Ishikawa (cell line): Measurements from ENCODE around the gene KLHDC7B.

Source experiments
- CEBPB ChIP-seq: IDR thresholded peaks from 2 replicates; pipeline ENCODE4 v1.6.1; 2012
- CREB1 ChIP-seq: IDR thresholded peaks from 2 replicates; pipeline ENCODE4 v1.6.1; 2012; ENCODE audit warnings: low read depth
- EGR1 ChIP-seq: IDR thresholded peaks from 2 replicates; pipeline ENCODE4 v1.6.1; 2012
- EP300 ChIP-seq: IDR thresholded peaks from 2 replicates; pipeline ENCODE4 v1.6.1; 2012; ENCODE audit warnings: borderline replicate concordance
- FOXM1 ChIP-seq: IDR thresholded peaks from 2 replicates; pipeline ENCODE4 v1.6.1; 2012; ENCODE audit warnings: low read depth, borderline replicate concordance
- MAX ChIP-seq: IDR thresholded peaks from 2 replicates; pipeline ENCODE4 v1.6.1; 2012
- NFIC ChIP-seq: IDR thresholded peaks from 2 replicates; pipeline ENCODE4 v1.6.1; 2012
- RAD21 ChIP-seq: IDR thresholded peaks from 2 replicates; pipeline ENCODE4 v1.6.1; 2012; ENCODE audit warnings: low read depth
- REST ChIP-seq: IDR thresholded peaks from 2 replicates; pipeline ENCODE4 v1.6.1; 2012; ENCODE audit warnings: low read depth, mild to moderate bottlenecking
- TAF1 ChIP-seq: IDR thresholded peaks from 2 replicates; pipeline ENCODE4 v1.6.1; 2012; ENCODE audit warnings: low read depth, mild to moderate bottlenecking
- TCF12 ChIP-seq: IDR thresholded peaks from 2 replicates; pipeline ENCODE4 v1.6.1; 2012; ENCODE audit warnings: low read depth
- TEAD4 ChIP-seq: IDR thresholded peaks from 2 replicates; pipeline ENCODE4 v1.6.1; 2012
- USF1 ChIP-seq: IDR thresholded peaks from 2 replicates; pipeline ENCODE4 v1.6.1; 2012
- YY1 ChIP-seq: IDR thresholded peaks from 2 replicates; pipeline ENCODE4 v1.6.1; 2012; ENCODE audit warnings: low read depth
- ZBTB7A ChIP-seq: IDR thresholded peaks from 2 replicates; pipeline ENCODE4 v1.6.1; 2012; ENCODE audit warnings: low read depth

The KLHDC7B gene

GRCh38 chr22:50568626-50569025 is 22.9 kb downstream of the KLHDC7B start:
- no peak for TF ChIP-seq TEAD4

DNA sequence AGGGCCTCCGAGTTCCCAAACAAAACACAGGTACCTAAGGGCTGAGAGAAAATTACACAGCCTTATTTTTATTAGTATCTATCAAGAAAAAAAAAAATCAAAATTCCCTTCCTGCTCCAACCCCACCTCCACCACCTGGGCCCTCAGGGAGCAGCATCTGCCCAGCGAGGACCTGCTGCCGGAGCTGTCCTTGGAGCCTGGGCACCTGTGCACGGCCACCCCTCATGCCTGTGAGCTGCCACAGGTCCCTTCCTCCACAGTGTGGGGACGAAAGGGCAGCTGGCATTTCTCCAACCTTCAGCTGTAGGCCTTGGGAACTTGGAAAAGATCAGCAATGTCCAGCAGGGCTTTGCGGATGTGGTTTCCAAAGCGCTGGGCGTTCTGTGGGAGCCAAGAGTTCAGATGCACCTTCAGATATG is 23.4 kb downstream of the KLHDC7B start:
- TF ChIP-seq TCF12 (no peak), YY1 (no peak), NFIC (no peak)

- TF ChIP-seq TCF12: no peak
- TF ChIP-seq RAD21: no peak
- 0 out of 2 replicates have a peak, but pooled peaks have one; percentile 17 for TF ChIP-seq MAX
- no peak for TF ChIP-seq ZBTB7A
- no peak for TF ChIP-seq EP300
- no peak for TF ChIP-seq CREB1
- TF ChIP-seq FOXM1: no peak
- TF ChIP-seq YY1: no peak
- no peak for TF ChIP-seq CEBPB
- no peak for TF ChIP-seq USF1
- no peak for TF ChIP-seq TAF1
- peak; percentile 24; the same call in 1 of the 2 replicates for TF ChIP-seq TEAD4
- no peak for TF ChIP-seq EGR1
These were observed 24.3 kb downstream of the KLHDC7B start for GRCh38 chr22:50569896-50570535.

DNA sequence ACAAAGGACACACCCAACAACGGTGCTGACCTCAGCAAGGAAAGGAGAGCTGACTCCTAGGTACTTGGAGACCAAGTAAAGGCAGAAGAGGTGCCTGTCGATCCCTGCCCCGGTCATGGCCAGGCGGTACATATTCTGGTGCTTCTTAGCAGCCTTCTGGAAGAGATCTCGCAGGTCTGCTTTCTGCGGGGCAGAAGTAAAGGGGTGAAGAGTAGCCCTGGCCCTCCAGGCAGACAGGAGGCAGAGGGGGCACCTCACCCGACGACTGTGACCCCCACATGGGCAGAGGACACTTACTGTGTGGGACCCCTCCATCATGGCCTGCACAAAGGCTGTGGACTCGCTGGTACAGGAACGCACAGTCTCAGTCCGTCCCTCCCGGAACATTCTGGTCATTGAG is 25.2 kb downstream of the KLHDC7B start:
- no peak for TF ChIP-seq TAF1
- TF ChIP-seq USF1: no peak
- no peak for TF ChIP-seq FOXM1
- TF ChIP-seq YY1: no peak
- TF ChIP-seq MAX: no peak
- TF ChIP-seq EP300: no peak
- TF ChIP-seq REST: no peak
- no peak for TF ChIP-seq ZBTB7A
- TF ChIP-seq EGR1: no peak
- TF ChIP-seq TCF12: no peak
- no peak for TF ChIP-seq CEBPB
- no peak for TF ChIP-seq NFIC
- TF ChIP-seq CREB1: no peak

GRCh38 chr22:50571264-50572175 is 25.8 kb downstream of the KLHDC7B start:
- TF ChIP-seq YY1: no peak

GRCh38 chr22:50572965-50573364 is 27.3 kb downstream of the KLHDC7B start:
- no peak for TF ChIP-seq FOXM1
- no peak for TF ChIP-seq USF1
- TF ChIP-seq TAF1: no peak
- TF ChIP-seq REST: no peak
- TF ChIP-seq ZBTB7A: no peak
- TF ChIP-seq NFIC: no peak
- no peak for TF ChIP-seq CEBPB
- no peak for TF ChIP-seq MAX
- TF ChIP-seq EGR1: no peak
- TF ChIP-seq TEAD4: no peak
- no peak for TF ChIP-seq TCF12
- no peak for TF ChIP-seq RAD21
- TF ChIP-seq EP300: no peak
- TF ChIP-seq CREB1: no peak
- TF ChIP-seq YY1: no peak
